ENCODE data around the gene ARHGEF28.

ARHGEF28 gene

GRCh38 chr5:73943397-73943796 is 317.4 kb downstream of the ARHGEF28 start:
- no peaks in the 10 kb centered on the region for H3K4me1 Mint-ChIP-seq
- no peak overlapping the region for H3K4me3 Mint-ChIP-seq
- peaks cover 2% of the 10 kb centered on the region for H3K27me3 Mint-ChIP-seq
- no peak overlapping the region for H3K27ac Mint-ChIP-seq
- DNase-seq (ENCODE audit: low spot score in 2 of 2) = no peak
- ATAC-seq (ENCODE audit: low read depth) = no peak
- peaks cover 1% of the 10 kb centered on the region for H3K36me3 Mint-ChIP-seq
- H3K9me3 Mint-ChIP-seq = peaks cover 7% of the 10 kb centered on the region

GRCh38 chr5:73944581-73944980 is 318.6 kb downstream of the ARHGEF28 start:
- H3K27me3 Mint-ChIP-seq = peaks cover 6% of the 10 kb centered on the region
- H3K4me1 Mint-ChIP-seq = no peaks in the 10 kb centered on the region
- H3K9me3 Mint-ChIP-seq = peaks cover 7% of the 10 kb centered on the region
- H3K27ac Mint-ChIP-seq = no peak overlapping the region
- DNase-seq (ENCODE audit: low spot score in 2 of 2) (no peak), ATAC-seq (ENCODE audit: low read depth) (no peak)
- H3K4me3 Mint-ChIP-seq = no peak overlapping the region
- H3K36me3 Mint-ChIP-seq = peaks cover 1% of the 10 kb centered on the region

GRCh38 chr5:73945505-73945904 is 319.5 kb downstream of the ARHGEF28 start:
- H3K4me1 Mint-ChIP-seq = no peaks in the 10 kb centered on the region
- no peak overlapping the region for H3K27ac Mint-ChIP-seq
- peaks cover 6% of the 10 kb centered on the region for H3K27me3 Mint-ChIP-seq
- peaks cover 1% of the 10 kb centered on the region for H3K36me3 Mint-ChIP-seq
- DNase-seq (ENCODE audit: low spot score in 2 of 2) (no peak), ATAC-seq (ENCODE audit: low read depth) (no peak)
- no peak overlapping the region for H3K4me3 Mint-ChIP-seq
- peaks cover 7% of the 10 kb centered on the region for H3K9me3 Mint-ChIP-seq

- H3K4me3 Mint-ChIP-seq = no peak overlapping the region
These were observed 320.3 kb downstream of the ARHGEF28 start for GRCh38 chr5:73946278-73946677.

GRCh38 chr5:73946919-73947602 is 321.1 kb downstream of the ARHGEF28 start:
- peaks cover 4% of the 10 kb centered on the region for H3K27me3 Mint-ChIP-seq
- peaks cover 1% of the 10 kb centered on the region for H3K36me3 Mint-ChIP-seq
- H3K9me3 Mint-ChIP-seq = peaks cover 7% of the 10 kb centered on the region
- H3K4me3 Mint-ChIP-seq = no peak overlapping the region
- DNase-seq (ENCODE audit: low spot score in 2 of 2) (no peak), ATAC-seq (ENCODE audit: low read depth) (no peak)
- H3K4me1 Mint-ChIP-seq = no peaks in the 10 kb centered on the region
- H3K27ac Mint-ChIP-seq = no peak overlapping the region

More at GRCh38 chr5:73946278-73946677, 320.3 kb downstream of the ARHGEF28 start:
- ATAC-seq (ENCODE audit: low read depth) = no peak
- Mint-ChIP-seq H3K9me3 (peaks cover 7% of the 10 kb centered on the region), H3K27me3 (peaks cover 4% of the 10 kb centered on the region), H3K4me1 (no peaks in the 10 kb centered on the region), H3K36me3 (peaks cover 1% of the 10 kb centered on the region), H3K27ac (no peak overlapping the region)
- no peak for DNase-seq (ENCODE audit: low spot score in 2 of 2)

- Mint-ChIP-seq H3K9me3 (peaks cover 3% of the 10 kb centered on the region), H3K27ac (no peak overlapping the region), H3K4me1 (no peaks in the 10 kb centered on the region), H3K4me3 (no peak overlapping the region), H3K36me3 (peaks cover 1% of the 10 kb centered on the region), H3K27me3 (peaks cover 4% of the 10 kb centered on the region)
- DNase-seq (ENCODE audit: low spot score in 2 of 2) (no peak), ATAC-seq (ENCODE audit: low read depth) (no peak)
These were observed 322.1 kb downstream of the ARHGEF28 start for GRCh38 chr5:73947906-73948640.

GRCh38 chr5:73948720-73949119 is 322.7 kb downstream of the ARHGEF28 start:
- Mint-ChIP-seq H3K27ac (no peak overlapping the region), H3K4me1 (no peaks in the 10 kb centered on the region), H3K36me3 (peaks cover 1% of the 10 kb centered on the region), H3K9me3 (peaks cover 3% of the 10 kb centered on the region), H3K27me3 (peaks cover 4% of the 10 kb centered on the region), H3K4me3 (no peak overlapping the region)
- ATAC-seq (ENCODE audit: low read depth) = no peak
- DNase-seq (ENCODE audit: low spot score in 2 of 2) = no peak

GRCh38 chr5:73950441-73950873 is 324.5 kb downstream of the ARHGEF28 start:
- Mint-ChIP-seq H3K9me3 (no peaks in the 10 kb centered on the region), H3K4me3 (no peak overlapping the region), H3K36me3 (no peaks in the 10 kb centered on the region), H3K27me3 (peaks cover 4% of the 10 kb centered on the region), H3K4me1 (no peaks in the 10 kb centered on the region), H3K27ac (no peak overlapping the region)
- DNase-seq (ENCODE audit: low spot score in 2 of 2) (no peak), ATAC-seq (ENCODE audit: low read depth) (no peak)

GRCh38 chr5:73950912-73951430 is 325.0 kb downstream of the ARHGEF28 start:
- no peak for DNase-seq (ENCODE audit: low spot score in 2 of 2)
- Mint-ChIP-seq H3K4me1 (no peaks in the 10 kb centered on the region), H3K9me3 (no peaks in the 10 kb centered on the region), H3K27ac (no peak overlapping the region), H3K36me3 (no peaks in the 10 kb centered on the region), H3K4me3 (no peak overlapping the region), H3K27me3 (peaks cover 4% of the 10 kb centered on the region)
- no peak for ATAC-seq (ENCODE audit: low read depth)

- ATAC-seq (ENCODE audit: low read depth) = no peak
- Mint-ChIP-seq H3K9me3 (no peaks in the 10 kb centered on the region), H3K27ac (no peak overlapping the region), H3K27me3 (peaks cover 10% of the 10 kb centered on the region), H3K4me1 (no peaks in the 10 kb centered on the region), H3K36me3 (no peaks in the 10 kb centered on the region), H3K4me3 (no peak overlapping the region)
- no peak for DNase-seq (ENCODE audit: low spot score in 2 of 2)
These were observed 326.9 kb downstream of the ARHGEF28 start for GRCh38 chr5:73952872-73953271.

GRCh38 chr5:73954381-73954780 is 328.4 kb downstream of the ARHGEF28 start:
- Mint-ChIP-seq H3K36me3 (no peaks in the 10 kb centered on the region), H3K27me3 (peaks cover 7% of the 10 kb centered on the region), H3K9me3 (no peaks in the 10 kb centered on the region), H3K27ac (no peak overlapping the region), H3K4me1 (peaks cover 2% of the 10 kb centered on the region), H3K4me3 (no peak overlapping the region)
- DNase-seq (ENCODE audit: low spot score in 2 of 2) (no peak), ATAC-seq (ENCODE audit: low read depth) (no peak)

- Mint-ChIP-seq H3K27me3 (peaks cover 6% of the 10 kb centered on the region), H3K36me3 (no peaks in the 10 kb centered on the region), H3K9me3 (no peaks in the 10 kb centered on the region), H3K4me1 (peaks cover 7% of the 10 kb centered on the region), H3K4me3 (no peak overlapping the region), H3K27ac (no peak overlapping the region)
- ATAC-seq (ENCODE audit: low read depth) = no peak
- no peak for DNase-seq (ENCODE audit: low spot score in 2 of 2)
These were observed 329.4 kb downstream of the ARHGEF28 start for GRCh38 chr5:73955271-73955846.

GRCh38 chr5:73957397-73958001 is 331.5 kb downstream of the ARHGEF28 start:
- no peaks in the 10 kb centered on the region for H3K9me3 Mint-ChIP-seq
- H3K27ac Mint-ChIP-seq = no peak overlapping the region
- H3K36me3 Mint-ChIP-seq = no peaks in the 10 kb centered on the region
- peaks cover 6% of the 10 kb centered on the region for H3K27me3 Mint-ChIP-seq
- peaks cover 9% of the 10 kb centered on the region for H3K4me1 Mint-ChIP-seq
- ATAC-seq (ENCODE audit: low read depth) (no peak), DNase-seq (ENCODE audit: low spot score in 2 of 2) (no peak)
- no peak overlapping the region for H3K4me3 Mint-ChIP-seq

GRCh38 chr5:73958037-73958436 is 332.0 kb downstream of the ARHGEF28 start:
- Mint-ChIP-seq H3K4me3 (no peak overlapping the region), H3K27ac (no peak overlapping the region), H3K4me1 (peaks cover 9% of the 10 kb centered on the region), H3K27me3 (peaks cover 6% of the 10 kb centered on the region), H3K9me3 (no peaks in the 10 kb centered on the region), H3K36me3 (no peaks in the 10 kb centered on the region)
- no peak for DNase-seq (ENCODE audit: low spot score in 2 of 2)
- no peak for ATAC-seq (ENCODE audit: low read depth)

All from memory B cell (primary cell).